K562 (cell line): ENCODE results near the gene UGT2B17. TPM values are rescaled to one million over a fixed set of nuclear protein-coding genes. Genes with fewer than 3 reads are reported as not detected.

Experiments used
- BRF1 ChIP-seq: IDR thresholded peaks from 3 replicates; pipeline ENCODE4 v1.6.1; 2011; ENCODE audit warnings: borderline replicate concordance, mild to moderate bottlenecking; ENCODE audit not compliant: insufficient read length; ENCODE audit errors: extremely low read depth
- CCNT2 ChIP-seq: IDR thresholded peaks from 2 replicates; pipeline ENCODE4 v1.6.1; 2011; ENCODE audit warnings: borderline replicate concordance, low read depth, mild to moderate bottlenecking, moderate library complexity, mixed read lengths, low read length; ENCODE audit not compliant: insufficient read length; ENCODE audit errors: extremely low read depth
- CHD4 ChIP-seq: fragments of 200-600 bp; sonication (generic); IDR thresholded peaks from 3 replicates; pipeline ENCODE4 v1.6.1; 2012; ENCODE audit warnings: low read depth, mild to moderate bottlenecking, mixed read lengths, low read length, inconsistent platforms; ENCODE audit not compliant: insufficient read depth, insufficient replicate concordance, poor library complexity, severe bottlenecking
- CLOCK ChIP-seq: fragments of 250-450 bp; sonication (Bioruptor Pico); IDR thresholded peaks from 2 replicates; pipeline ENCODE4 v1.4.0; 2020; ENCODE audit warnings: mild to moderate bottlenecking, moderate library complexity, borderline replicate concordance
- ELK3 ChIP-seq: fragments of 450-650 bp; formaldehyde crosslinking; IDR thresholded peaks from 2 replicates; pipeline ENCODE4 v1.4.0; 2020; ENCODE audit warnings: mild to moderate bottlenecking
- MAFG ChIP-seq: fragments of 450-650 bp; conservative IDR thresholded peaks from 2 replicates; pipeline ENCODE4 v1.6.1; 2016; ENCODE audit warnings: missing genetic modification characterization, missing compliant biosample characterization
- PKNOX1 ChIP-seq: fragments of 450-650 bp; IDR thresholded peaks from 2 replicates; pipeline ENCODE4 v1.6.1; 2016
- POLR2AphosphoS2 ChIP-seq: IDR thresholded peaks from 2 replicates; pipeline ENCODE4 v1.6.1; 2012; ENCODE audit warnings: low read length, improper control_type of control experiment
- UBTF ChIP-seq, 2 experiments: IDR thresholded peaks; 2 replicates each; pipeline ENCODE4 v1.6.1; 2012; ENCODE audit warnings: improper control_type of control experiment in 2 of 2, low read depth in 2 of 2, low read length in 2 of 2, borderline replicate concordance in 1 of 2
- XRCC3 ChIP-seq: fragments of 450-650 bp; IDR thresholded peaks from 2 replicates; pipeline ENCODE4 v1.6.1; 2017; ENCODE audit warnings: mild to moderate bottlenecking, moderate library complexity
- ZNF518B ChIP-seq: fragments of 250-450 bp; sonication (Bioruptor Pico); IDR thresholded peaks from 2 replicates; pipeline ENCODE4 v1.5.0; 2021; ENCODE audit warnings: mild to moderate bottlenecking, moderate library complexity
- ZNF717 ChIP-seq: fragments of 250-450 bp; sonication (Bioruptor Pico); IDR thresholded peaks from 2 replicates; pipeline ENCODE4 v1.5.0; 2021
- ZNF77 ChIP-seq: fragments of 250-450 bp; sonication (Bioruptor Pico); IDR thresholded peaks from 2 replicates; pipeline ENCODE4 v1.5.0; 2020
- ZSCAN32 ChIP-seq: fragments of 450-650 bp; formaldehyde crosslinking; IDR thresholded peaks from 2 replicates; pipeline ENCODE4 v1.4.0; 2020; ENCODE audit warnings: mild to moderate bottlenecking, moderate library complexity
- polyA plus RNA-seq, 8 experiments: library from polyadenylated mRNA; depleted of rRNA in 4 of 8; stranded (reverse) in 5 of 8; unstranded in 3 of 8; fragments of >200 nt; fragmentation: Nextera tagmentation in 2 of 8; fragmentation: Illumina TruSeq in 1 of 8; extraction: Ambion mirVana in 2 of 8; extraction: Trizol in 1 of 8; gene quantifications; 2 replicates each; pipeline versions ENCODE4 v1.2.1 to v1.2.3, GENCODE V29; 2011 to 2014; ENCODE audit warnings: inconsistent platforms in 1 of 8, missing spikeins in 1 of 8
- total RNA-seq, 7 experiments: library from RNA; depleted of rRNA in 6 of 7; stranded (reverse); fragments of >200 nt in 6 of 7; fragmentation: Illumina TruSeq in 2 of 7; extraction: Trizol in 2 of 7; gene quantifications; 2 replicates each; pipeline versions ENCODE4 v1.2.1 to v1.2.3, GENCODE V29; 2011 to 2021; ENCODE audit warnings: low replicate concordance in 1 of 7

UGT2B17 gene
- total and polyA plus RNA-seq, 9 of the 15 experiments (the other 6 are each of a cell fraction or from before 2014, with no cell fraction given) = 0.11 TPM; not detected in 8

GRCh38 chr4:68591204-68591603, 15.1 kb upstream of the UGT2B17 start (continued):
- TF ChIP-seq CLOCK (no peak), ELK3 (CRISPR knock-in tag) (no peak), BRF1 (no peak), CCNT2 (no peak), CHD4 (no peak), UBTF (IDR thresholded peaks at IDR 0.05; ENCODE audit: borderline replicate concordance in 1 of 2, low read depth in 2 of 2, low read length in 2 of 2) (no peak), ZNF77 (no peak), MAFG (tag) (no peak; the same call in 1 of the 2 replicates), PKNOX1 (no peak), XRCC3 (no peak), POLR2AphosphoS2 (no peak), ZSCAN32 (no peak), ZNF717 (CRISPR knock-in tag) (no peak), ZNF518B (CRISPR knock-in tag) (no peak)
- TF ChIP-seq, all 486 proteins: peak for 0
